K562 (cell line): ENCODE measurements around the gene THADA. TPM values are rescaled to one million over a fixed set of nuclear protein-coding genes. Genes with fewer than 3 reads are reported as not detected.

Experiments used
- ATAC-seq: fragments of 200-7000 bp; cut with Tn5 transposase; 3 replicates; pipeline ENCODE4 v1.9.1; 2020; ENCODE audit warnings: moderate library complexity
- BruUV-seq: library from RNA; stranded (reverse); fragments of 400-500 nt; replicated peaks from 2 replicates; lab custom pipeline; 2021; lab: Mats Ljungman, UMichigan
- CTCF ChIA-PET: fragments of 300-600 bp; formaldehyde crosslinking; extraction: SDS; loops from one replicate; lab custom pipeline; 2021; ENCODE audit warnings: low intra/inter-chr PET ratio; lab: Yijun Ruan, JAX
- POLR2A ChIA-PET: fragments of 300-600, 350-650 bp; sonication (Branson Sonifier 250); formaldehyde crosslinking; extraction: SDS; loops from one replicate; lab custom pipeline; 2021; ENCODE audit warnings: antibody characterized with exemption, inconsistent platforms; lab: Yijun Ruan, JAX
- DNase-seq, 4 experiments: peaks; one replicate each; pipeline versions ENCODE4 v3.0.0 to v3.0.0-alpha.2; 2011 to 2018; ENCODE audit warnings: low spot score in 3 of 4, mixed read lengths in 3 of 4; ENCODE audit errors: extremely low read depth in 1 of 4
- FAIRE-seq: peaks from 2 replicates; lab custom pipeline; 2011; peaks lifted over from hg19 to GRCh38; lab: Jason Lieb, UNC
- H2AFZ ChIP-seq: 2 replicates; pipeline ENCODE4 v1.6.0; 2011; ENCODE audit warnings: low read depth, low read length, control low read depth, inconsistent platforms
- H3K27ac ChIP-seq: fragments of 200-600 bp; 3 replicates; pipeline ENCODE4 v1.8.0; 2011; ENCODE audit warnings: low read depth, mild to moderate bottlenecking, control low read depth, inconsistent platforms, low read length, moderate library complexity, mixed read lengths; ENCODE audit errors: extremely low read depth
- H3K27me3 ChIP-seq, 2 experiments: fragments of 300-600 bp in 1 of 2; 2 replicates in 1 of 2; 3 replicates in 1 of 2; pipeline versions ENCODE4 v1.6.0 to v1.8.0; 2011; ENCODE audit warnings: inconsistent platforms in 2 of 2, low read length in 2 of 2, mild to moderate bottlenecking in 1 of 2, mixed read lengths in 1 of 2, moderate library complexity in 1 of 2; ENCODE audit not compliant: control insufficient read depth in 2 of 2, insufficient read depth in 2 of 2
- H3K36me3 ChIP-seq: fragments of 300-600 bp; 3 replicates; pipeline ENCODE4 v1.8.0; 2011; ENCODE audit warnings: mild to moderate bottlenecking, low read length, inconsistent platforms; ENCODE audit not compliant: control insufficient read depth, insufficient read depth
- H3K4me1 ChIP-seq, 2 experiments: fragments of 200-600 bp in 1 of 2; replicated peaks in 1 of 2; 2 replicates in 1 of 2; 3 replicates in 1 of 2; pipeline versions ENCODE4 v1.5.1 to v1.8.0; 2011; ENCODE audit warnings: inconsistent platforms in 2 of 2, low read length in 2 of 2, mild to moderate bottlenecking in 1 of 2, mixed read lengths in 1 of 2, moderate library complexity in 1 of 2; ENCODE audit not compliant: control insufficient read depth in 2 of 2, insufficient read depth in 2 of 2
- H3K4me2 ChIP-seq: 2 replicates; pipeline ENCODE4 v1.6.1; 2011; ENCODE audit warnings: low read length, control low read depth, inconsistent platforms, mixed read lengths; ENCODE audit not compliant: insufficient read depth
- H3K4me3 ChIP-seq: fragments of 200-600 bp; sonication (generic), shearing (Covaris generic); 2 replicates; pipeline ENCODE4 v1.5.1; 2016; ENCODE audit warnings: control low read depth, inconsistent platforms
- H3K79me2 ChIP-seq: fragments of 200-600 bp; 3 replicates; pipeline ENCODE4 v1.8.0; 2011; ENCODE audit warnings: low read length, inconsistent platforms; ENCODE audit not compliant: control insufficient read depth, insufficient read depth
- H3K9ac ChIP-seq, 2 experiments: 2 replicates each; pipeline versions ENCODE4 v1.6.0 to v1.6.1; 2011; ENCODE audit warnings: low read depth in 2 of 2, low read length in 2 of 2, control low read depth in 1 of 2, inconsistent platforms in 1 of 2, mild to moderate bottlenecking in 1 of 2, mixed read lengths in 1 of 2; ENCODE audit not compliant: insufficient read depth in 1 of 2
- H3K9me1 ChIP-seq: one replicate; pipeline ENCODE4 v1.6.0; 2011; ENCODE audit warnings: inconsistent platforms, mild to moderate bottlenecking, low read length, moderate library complexity; ENCODE audit not compliant: control insufficient read depth, insufficient read depth
- H3K9me3 ChIP-seq: replicated peaks from 2 replicates; pipeline ENCODE4 v1.5.1; 2011; ENCODE audit warnings: low read depth, low read length, inconsistent platforms; ENCODE audit not compliant: control insufficient read depth, insufficient read depth
- H4K20me1 ChIP-seq: replicated peaks from 2 replicates; pipeline ENCODE4 v1.6.1; 2011; ENCODE audit warnings: low read length, inconsistent platforms, mixed read lengths; ENCODE audit not compliant: control insufficient read depth, insufficient read depth
- EGR1 ChIP-seq: fragments of 450-650 bp; conservative IDR thresholded peaks from 2 replicates; pipeline ENCODE4 v1.6.1; 2017; ENCODE audit warnings: mild to moderate bottlenecking
- ESRRA ChIP-seq: fragments of 450-650 bp; IDR thresholded peaks from 2 replicates; pipeline ENCODE4 v1.6.1; 2014; ENCODE audit warnings: low read depth, mild to moderate bottlenecking, moderate library complexity, borderline replicate concordance
- PCBP2 ChIP-seq: fragments of 200-400 bp; formaldehyde crosslinking; IDR thresholded peaks from 2 replicates; pipeline ENCODE4 v1.6.1; 2018; ENCODE audit warnings: low read length, low read depth, mild to moderate bottlenecking, moderate library complexity; ENCODE audit not compliant: poor library complexity, severe bottlenecking
- STAG1 ChIP-seq: sonication (generic); formaldehyde crosslinking; IDR thresholded peaks from 2 replicates; pipeline ENCODE4 v1.5.0; 2020; ENCODE audit warnings: missing genetic modification reagents, borderline replicate concordance
- THRA ChIP-seq: fragments of 450-650 bp; IDR thresholded peaks from 2 replicates; pipeline ENCODE4 v1.6.1; 2017; ENCODE audit warnings: mild to moderate bottlenecking, moderate library complexity
- ZNF263 ChIP-seq: sonication (generic); formaldehyde crosslinking; IDR thresholded peaks from 2 replicates; pipeline ENCODE4 v1.8.0; 2022; ENCODE audit warnings: mild to moderate bottlenecking, missing genetic modification reagents, borderline replicate concordance
- WGBS: fragments of 100-300 bp; shearing (Covaris generic); methylation state at CpG from one replicate; pipeline ENCODE4 v1.1.6; 2016; ENCODE audit warnings: low coverage, mixed read lengths; ENCODE audit not compliant: insufficient coverage; ENCODE audit errors: missing lambda C conversion rate; 5-methylcytosine and 5-hydroxymethylcytosine counted together
- in situ Hi-C: fragments of 300-500 bp; cut with MboI; formaldehyde crosslinking; loops from 4 replicates; pipeline ENCODE4 v1.15.0; 2018; ENCODE audit warnings: inconsistent platforms, mixed read lengths
- intact Hi-C: fragments of 100-400 bp; cut with micrococcal nuclease; formaldehyde crosslinking; loops from 2 replicates; pipeline ENCODE4 v1.14.2; 2022
- polyA plus RNA-seq, 8 experiments: library from polyadenylated mRNA; depleted of rRNA in 4 of 8; stranded (reverse) in 5 of 8; unstranded in 3 of 8; fragments of >200 nt; fragmentation: Nextera tagmentation in 2 of 8; fragmentation: Illumina TruSeq in 1 of 8; extraction: Ambion mirVana in 2 of 8; extraction: Trizol in 1 of 8; gene quantifications; 2 replicates each; pipeline versions ENCODE4 v1.2.1 to v1.2.3, GENCODE V29; 2011 to 2014; ENCODE audit warnings: inconsistent platforms in 1 of 8, missing spikeins in 1 of 8
- total RNA-seq, 7 experiments: library from RNA; depleted of rRNA in 6 of 7; stranded (reverse); fragments of >200 nt in 6 of 7; fragmentation: Illumina TruSeq in 2 of 7; extraction: Trizol in 2 of 7; gene quantifications; 2 replicates each; pipeline versions ENCODE4 v1.2.1 to v1.2.3, GENCODE V29; 2011 to 2021; ENCODE audit warnings: low replicate concordance in 1 of 7
- TF ChIP-seq, protein P1 (sequence below): fragments of 250-450 bp; sonication (Bioruptor Pico); IDR thresholded peaks from 2 replicates; pipeline ENCODE4 v1.5.0; 2022; ENCODE audit warnings: mild to moderate bottlenecking
- TF ChIP-seq, protein P2 (sequence below): IDR thresholded peaks from 2 replicates; pipeline ENCODE4 v1.6.1; 2012; ENCODE audit warnings: low read depth, low read length, improper control_type of control experiment, borderline replicate concordance

THADA gene
- total and polyA plus RNA-seq, 9 of the 15 experiments (the other 6 are each of a cell fraction or from before 2014, with no cell fraction given) = 17.8 to 34.7 (median 31.9) TPM

DNA sequence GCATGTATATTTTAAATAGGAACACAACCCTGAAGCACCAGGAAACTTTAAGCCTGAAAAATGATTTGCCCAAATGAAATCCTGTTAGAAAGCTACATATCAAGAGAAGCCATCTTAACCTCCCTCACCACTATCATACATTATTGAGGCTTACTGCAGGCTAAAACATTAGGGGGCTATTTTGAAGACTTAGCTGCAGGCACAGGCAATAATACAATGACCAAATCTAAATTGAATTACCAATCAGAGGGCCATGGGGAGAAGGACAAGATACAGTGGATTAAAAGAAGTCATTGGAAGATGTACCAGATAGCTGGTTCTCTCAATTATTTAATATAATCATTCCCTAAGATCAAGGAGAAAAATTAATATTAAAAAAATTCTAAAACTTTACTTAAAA, 73.7 kb downstream of the THADA start:
- Histone ChIP-seq H3K9me3 (no peaks in the 10 kb centered on the region), H3K4me3 (no peak overlapping the region), H3K4me1 (peaks cover 0 to 18% of the 10 kb centered on the region in 2 experiments; a peak in 3 of 5 replicates), H3K27ac (no peak overlapping the region), H4K20me1 (no peaks in the 10 kb centered on the region), H3K79me2 (no peaks in the 10 kb centered on the region), H2AFZ (no peak overlapping the region; the same call in 1 of the 2 replicates), H3K9me1 (no peaks in the 10 kb centered on the region), H3K27me3 (no peaks in the 10 kb centered on the region), H3K4me2 (no peak overlapping the region), H3K36me3 (no peaks in the 10 kb centered on the region), H3K9ac (no peak overlapping the region)
- no peak for FAIRE-seq
- POLR2A ChIA-PET = interaction anchor here (0.6 to 2.2 kb wide), 6 partner anchors 15 to 712 kb away, joined by 3 to 9 read pairs (median 3); partner anchors contain the start of gene ZFP36L2
- no peak for DNase-seq
- CTCF ChIA-PET = no interaction called here
- in situ Hi-C loops (no loop called here), intact Hi-C loops (no loop called here)
- no peak for ATAC-seq
- no TSS peak for BruUV-seq
- TF ChIP-seq, protein P1, sequence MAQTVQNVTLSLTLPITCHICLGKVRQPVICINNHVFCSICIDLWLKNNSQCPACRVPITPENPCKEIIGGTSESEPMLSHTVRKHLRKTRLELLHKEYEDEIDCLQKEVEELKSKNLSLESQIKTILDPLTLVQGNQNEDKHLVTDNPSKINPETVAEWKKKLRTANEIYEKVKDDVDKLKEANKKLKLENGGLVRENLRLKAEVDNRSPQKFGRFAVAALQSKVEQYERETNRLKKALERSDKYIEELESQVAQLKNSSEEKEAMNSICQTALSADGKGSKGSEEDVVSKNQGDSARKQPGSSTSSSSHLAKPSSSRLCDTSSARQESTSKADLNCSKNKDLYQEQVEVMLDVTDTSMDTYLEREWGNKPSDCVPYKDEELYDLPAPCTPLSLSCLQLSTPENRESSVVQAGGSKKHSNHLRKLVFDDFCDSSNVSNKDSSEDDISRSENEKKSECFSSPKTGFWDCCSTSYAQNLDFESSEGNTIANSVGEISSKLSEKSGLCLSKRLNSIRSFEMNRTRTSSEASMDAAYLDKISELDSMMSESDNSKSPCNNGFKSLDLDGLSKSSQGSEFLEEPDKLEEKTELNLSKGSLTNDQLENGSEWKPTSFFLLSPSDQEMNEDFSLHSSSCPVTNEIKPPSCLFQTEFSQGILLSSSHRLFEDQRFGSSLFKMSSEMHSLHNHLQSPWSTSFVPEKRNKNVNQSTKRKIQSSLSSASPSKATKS (CRISPR knock-in tag) = no peak
- no peak for TF ChIP-seq EGR1
- TF ChIP-seq STAG1 (CRISPR knock-in tag) = no peak

DNA sequence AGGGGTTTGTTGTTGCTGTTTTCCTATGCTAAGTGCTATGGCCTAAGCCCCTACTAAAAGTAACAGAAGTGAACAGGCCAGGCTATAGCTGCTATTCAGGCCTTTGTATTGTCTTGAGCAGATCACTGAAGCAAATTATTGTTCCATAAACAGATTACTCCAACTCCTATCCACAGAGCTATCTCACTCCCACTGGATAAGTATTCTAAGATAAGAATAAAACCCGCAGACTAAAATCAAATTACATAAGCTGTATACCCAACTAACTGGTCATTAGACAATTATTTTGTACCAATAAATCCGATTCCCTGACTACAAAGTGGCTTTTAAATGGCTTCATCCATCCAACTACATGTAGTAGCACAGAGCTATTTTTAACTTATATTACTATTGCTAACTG, 74.3 kb downstream of the THADA start:
- no peak for ATAC-seq
- WGBS = 50% methylated on average over 2 of the region's 2 CpGs
- POLR2A ChIA-PET = interaction anchor here (0.6 to 2.2 kb wide), 7 partner anchors 29 to 711 kb away, joined by 3 to 9 read pairs (median 3); partner anchors contain the start of gene ZFP36L2
- Histone ChIP-seq H3K4me1 (peaks cover 0 to 24% of the 10 kb centered on the region in 2 experiments; a peak in 3 of 5 replicates), H3K4me3 (no peak overlapping the region), H3K4me2 (no peak overlapping the region), H2AFZ (no peak overlapping the region), H3K9ac (no peak overlapping the region), H4K20me1 (no peaks in the 10 kb centered on the region), H3K27me3 (no peaks in the 10 kb centered on the region), H3K36me3 (no peaks in the 10 kb centered on the region), H3K9me1 (no peaks in the 10 kb centered on the region), H3K27ac (no peak overlapping the region), H3K9me3 (no peaks in the 10 kb centered on the region), H3K79me2 (no peaks in the 10 kb centered on the region; the same call in 2 of the 3 replicates)
- no TSS peak for BruUV-seq
- no peak for DNase-seq
- intact Hi-C loops = no loop called here
- in situ Hi-C loops = no loop called here
- CTCF ChIA-PET = no interaction called here
- no peak for FAIRE-seq
- no peak for TF ChIP-seq THRA
- TF ChIP-seq PCBP2 = no peak
- no peak for TF ChIP-seq ESRRA
- no peak for TF ChIP-seq ZNF263 (CRISPR knock-in tag)
- TF ChIP-seq, protein P2, sequence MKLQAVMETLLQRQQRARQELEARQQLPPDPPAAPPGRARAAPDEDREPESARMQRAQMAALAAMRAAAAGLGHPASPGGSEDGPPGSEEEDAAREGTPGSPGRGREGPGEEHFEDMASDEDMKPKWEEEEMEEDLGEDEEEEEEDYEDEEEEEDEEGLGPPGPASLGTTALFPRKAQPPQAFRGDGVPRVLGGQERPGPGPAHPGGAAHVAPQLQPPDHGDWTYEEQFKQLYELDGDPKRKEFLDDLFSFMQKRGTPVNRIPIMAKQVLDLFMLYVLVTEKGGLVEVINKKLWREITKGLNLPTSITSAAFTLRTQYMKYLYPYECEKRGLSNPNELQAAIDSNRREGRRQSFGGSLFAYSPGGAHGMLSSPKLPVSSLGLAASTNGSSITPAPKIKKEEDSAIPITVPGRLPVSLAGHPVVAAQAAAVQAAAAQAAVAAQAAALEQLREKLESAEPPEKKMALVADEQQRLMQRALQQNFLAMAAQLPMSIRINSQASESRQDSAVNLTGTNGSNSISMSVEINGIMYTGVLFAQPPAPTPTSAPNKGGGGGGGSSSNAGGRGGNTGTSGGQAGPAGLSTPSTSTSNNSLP = no peak
